Panc1 (cell line): ENCODE data around the gene KRTAP5-7.

Experiments used
- POLR2AphosphoS5 ChIP-seq: IDR thresholded peaks from 2 replicates; pipeline ENCODE4 v1.6.1; 2012; ENCODE audit warnings: mild to moderate bottlenecking, low read depth, low read length, moderate library complexity
- TCF7L2 ChIP-seq: IDR thresholded peaks from 2 replicates; pipeline ENCODE4 v1.6.1; 2011; ENCODE audit warnings: mild to moderate bottlenecking, low read depth, low read length, inconsistent platforms

DNA sequence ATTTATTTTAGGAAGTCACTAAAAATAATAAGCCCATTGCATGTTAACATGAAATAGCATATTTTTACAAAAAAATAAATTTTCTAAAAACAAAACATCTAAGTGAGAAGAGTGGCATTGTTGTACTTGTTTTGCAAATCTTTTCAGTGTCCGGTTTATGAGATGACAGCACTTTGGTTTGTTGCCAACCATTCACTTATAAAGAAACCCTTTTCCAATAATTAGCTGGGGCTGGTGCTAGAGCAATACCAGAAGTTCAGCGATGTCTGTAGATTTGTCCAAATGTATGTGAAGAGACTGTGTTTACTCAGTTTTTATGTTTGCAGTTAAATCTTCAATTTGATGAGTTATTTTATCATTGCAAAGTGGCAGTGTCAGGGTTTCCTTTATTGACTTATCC, 22.1 kb upstream of the KRTAP5-7 start:
- TF ChIP-seq POLR2AphosphoS5: no peak
- no peak for TF ChIP-seq TCF7L2
